Testis (tissue), 2 donors: ENCODE results near the gene DDT.

Experiments used
- POLR2A ChIP-seq: fragments of 450-650 bp; IDR thresholded peaks from one replicate; pipeline ENCODE4 v1.6.1; 2017; ENCODE audit warnings: antibody characterized with exemption, mild to moderate bottlenecking, moderate library complexity
- TF ChIP-seq, protein P1 (sequence below), 3 experiments: fragments of 450-650 bp in 2 of 3; fragments of 200-600 bp in 1 of 3; sonication (generic) in 1 of 3; IDR thresholded peaks; one replicate each; pipeline ENCODE4 v1.5.1; 2016 to 2019; ENCODE audit warnings: antibody characterized with exemption in 3 of 3, mild to moderate bottlenecking in 2 of 3, moderate library complexity in 1 of 3

DNA sequence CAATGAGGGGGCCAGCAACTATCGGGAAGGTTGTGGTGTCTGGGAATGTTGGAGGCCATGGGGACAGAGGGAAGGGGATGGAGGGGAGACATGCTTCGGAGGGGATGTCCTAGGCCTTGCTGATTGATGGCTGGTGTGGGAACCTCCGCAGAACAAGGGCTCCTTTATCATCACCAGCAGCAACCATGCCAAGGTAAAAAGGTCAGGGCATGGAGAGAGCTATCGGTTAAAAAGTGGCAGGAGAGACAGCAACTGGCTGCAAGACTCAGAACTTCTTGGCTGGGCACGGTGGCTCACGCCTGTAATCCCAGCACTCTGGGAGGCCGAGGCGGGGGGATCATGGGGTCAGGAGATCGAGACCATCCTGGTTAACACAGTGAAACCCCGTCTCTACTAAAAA, 28.0 kb upstream of the DDT start:
- no peak for TF ChIP-seq POLR2A
- TF ChIP-seq, protein P1, sequence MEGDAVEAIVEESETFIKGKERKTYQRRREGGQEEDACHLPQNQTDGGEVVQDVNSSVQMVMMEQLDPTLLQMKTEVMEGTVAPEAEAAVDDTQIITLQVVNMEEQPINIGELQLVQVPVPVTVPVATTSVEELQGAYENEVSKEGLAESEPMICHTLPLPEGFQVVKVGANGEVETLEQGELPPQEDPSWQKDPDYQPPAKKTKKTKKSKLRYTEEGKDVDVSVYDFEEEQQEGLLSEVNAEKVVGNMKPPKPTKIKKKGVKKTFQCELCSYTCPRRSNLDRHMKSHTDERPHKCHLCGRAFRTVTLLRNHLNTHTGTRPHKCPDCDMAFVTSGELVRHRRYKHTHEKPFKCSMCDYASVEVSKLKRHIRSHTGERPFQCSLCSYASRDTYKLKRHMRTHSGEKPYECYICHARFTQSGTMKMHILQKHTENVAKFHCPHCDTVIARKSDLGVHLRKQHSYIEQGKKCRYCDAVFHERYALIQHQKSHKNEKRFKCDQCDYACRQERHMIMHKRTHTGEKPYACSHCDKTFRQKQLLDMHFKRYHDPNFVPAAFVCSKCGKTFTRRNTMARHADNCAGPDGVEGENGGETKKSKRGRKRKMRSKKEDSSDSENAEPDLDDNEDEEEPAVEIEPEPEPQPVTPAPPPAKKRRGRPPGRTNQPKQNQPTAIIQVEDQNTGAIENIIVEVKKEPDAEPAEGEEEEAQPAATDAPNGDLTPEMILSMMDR (IDR thresholded peaks at IDR 0.05): no peak
